Measurements from ENCODE around the gene SERF2. TPM values are rescaled to one million over a fixed set of nuclear protein-coding genes. Genes with fewer than 3 reads are reported as not detected.
A peak's percentile ranks its signal among the peaks of the same experiment; 100 is the strongest.

SERF2 gene
- total RNA-seq, 3 donors from 2014 or later (not counting 1 experiment from before 2014, with no cell fraction given): 476 to 551 (median 526) TPM

GRCh38 chr15:43779016-43779415 is 13.1 kb upstream of the SERF2 start:
- intact Hi-C loops (cut with micrococcal nuclease): no loop called here
- Mint-ChIP-seq H3K27me3 (ENCODE audit: low read depth in 2 of 2) (no peaks in the 10 kb centered on the region), H3K36me3 (no peaks in the 10 kb centered on the region), H3K27ac (no peak overlapping the region), H3K4me1 (peaks cover 12 to 22% of the 10 kb centered on the region in 2 donors), H3K4me3 (peak overlapping the region; percentile 14), H3K9me3 (no peaks in the 10 kb centered on the region)
- Histone ChIP-seq H3K9me3 (ENCODE audit: control insufficient read depth, insufficient read depth, low read length) (no peaks in the 10 kb centered on the region), H3K27ac (ENCODE audit: low read length) (no peak overlapping the region), H3K36me3 (ENCODE audit: control insufficient read depth, insufficient read depth, low read length) (no peaks in the 10 kb centered on the region), H3K27me3 (ENCODE audit: control insufficient read depth, insufficient read depth, low read length) (no peaks in the 10 kb centered on the region), H3K4me1 (ENCODE audit: control insufficient read depth, insufficient read depth, low read length) (peaks cover 22% of the 10 kb centered on the region), H3K4me3 (ENCODE audit: low read length) (no peak overlapping the region)
- 41% methylated on average over 1 of the region's 1 CpG for WGBS (ENCODE audit: insufficient coverage)
- ATAC-seq (no peak), DNase-seq (no peak)
- TF ChIP-seq CTCF (IDR thresholded peaks at IDR 0.05): no peak

- H3K4me1 ChIP-seq (ENCODE audit: control insufficient read depth, insufficient read depth, low read length): peaks cover 25% of the 10 kb centered on the region
- no peak for TF ChIP-seq CTCF (IDR thresholded peaks at IDR 0.05)
- DNase-seq (no peak), ATAC-seq (no peak)
- no peak overlapping the region for H3K4me3 ChIP-seq (ENCODE audit: low read length)
- 90% methylated on average over 3 of the region's 3 CpGs for WGBS (ENCODE audit: insufficient coverage)
- no peaks in the 10 kb centered on the region for H3K36me3 Mint-ChIP-seq
- H3K27me3 ChIP-seq (ENCODE audit: control insufficient read depth, insufficient read depth, low read length): no peaks in the 10 kb centered on the region
- intact Hi-C loops (cut with micrococcal nuclease): no loop called here
- peak overlapping the region; percentile 43 for H3K27ac ChIP-seq (ENCODE audit: low read length)
- H3K27me3 Mint-ChIP-seq (ENCODE audit: low read depth in 2 of 2): no peaks in the 10 kb centered on the region
- no peak overlapping the region for H3K4me3 Mint-ChIP-seq
- peaks cover 23 to 29% of the 10 kb centered on the region in 2 donors for H3K4me1 Mint-ChIP-seq
- peaks cover 11% of the 10 kb centered on the region for H3K36me3 ChIP-seq (ENCODE audit: control insufficient read depth, insufficient read depth, low read length)
- no peaks in the 10 kb centered on the region for H3K9me3 ChIP-seq (ENCODE audit: control insufficient read depth, insufficient read depth, low read length)
- H3K9me3 Mint-ChIP-seq: no peaks in the 10 kb centered on the region
- peak overlapping the region in 1 of 2 donors; percentile 5 for H3K27ac Mint-ChIP-seq
These were observed 2.7 kb upstream of the SERF2 start for GRCh38 chr15:43789409-43789808.

- Histone ChIP-seq H3K4me3 (ENCODE audit: low read length) (peak overlapping the region; percentile 99), H3K4me1 (ENCODE audit: control insufficient read depth, insufficient read depth, low read length) (peaks cover 35% of the 10 kb centered on the region), H3K27ac (ENCODE audit: low read length) (peak overlapping the region; percentile 98), H3K9me3 (ENCODE audit: control insufficient read depth, insufficient read depth, low read length) (no peaks in the 10 kb centered on the region), H3K36me3 (ENCODE audit: control insufficient read depth, insufficient read depth, low read length) (peaks cover 38% of the 10 kb centered on the region), H3K27me3 (ENCODE audit: control insufficient read depth, insufficient read depth, low read length) (no peaks in the 10 kb centered on the region)
- Mint-ChIP-seq H3K4me1 (peaks cover 46 to 57% of the 10 kb centered on the region in 2 donors), H3K27me3 (ENCODE audit: low read depth in 2 of 2) (no peaks in the 10 kb centered on the region), H3K27ac (peak overlapping the region; percentile 98 to 99), H3K9me3 (no peaks in the 10 kb centered on the region), H3K36me3 (no peaks in the 10 kb centered on the region), H3K4me3 (peak overlapping the region; percentile 97)
- peak; percentile 19 to 46 for DNase-seq
- TF ChIP-seq CTCF (IDR thresholded peaks at IDR 0.05): no peak
- intact Hi-C loops (cut with micrococcal nuclease): loop anchor here (1.0 kb wide), 4 partner anchors 7 to 43 kb away; partner anchors contain the start of genes HYPK, MFAP1 and SERINC4
- 4% methylated on average over 33 of the region's 33 CpGs for WGBS (ENCODE audit: insufficient coverage)
- ATAC-seq: no peak
These were observed 799 bp downstream of the SERF2 start for GRCh38 chr15:43792761-43793476.
